Liver (tissue), 9 donors: Measurements from ENCODE around the gene RAB3C. TPM values are rescaled to one million over a fixed set of nuclear protein-coding genes. Genes with fewer than 3 reads are reported as not detected.

Experiments
- DNase-seq: peaks from one replicate; pipeline ENCODE4 v3.0.0-alpha.2; 2017; ENCODE audit warnings: low spot score
- H3K27ac ChIP-seq, 2 donors: one replicate each; pipeline ENCODE4 v1.7.0; 2013; ENCODE audit warnings: inconsistent platforms in 2 of 2, low read length in 2 of 2, control low read depth in 1 of 2, low read depth in 1 of 2, mild to moderate bottlenecking in 1 of 2
- H3K27me3 ChIP-seq, 4 donors: one replicate each; pipeline versions ENCODE4 v1.6.1 to v1.7.0; 2013; ENCODE audit warnings: low read length in 3 of 4, inconsistent platforms in 1 of 4, mild to moderate bottlenecking in 1 of 4, moderate library complexity in 1 of 4; ENCODE audit not compliant: control insufficient read depth in 4 of 4, insufficient read depth in 4 of 4
- H3K36me3 ChIP-seq, 4 donors: one replicate each; pipeline versions ENCODE4 v1.6.1 to v1.7.0; 2013; ENCODE audit warnings: low read length in 3 of 4, mild to moderate bottlenecking in 3 of 4, low read depth in 1 of 4, moderate library complexity in 1 of 4; ENCODE audit not compliant: control insufficient read depth in 4 of 4, insufficient read depth in 3 of 4
- H3K4me1 ChIP-seq, 4 donors: one replicate each; pipeline versions ENCODE4 v1.6.1 to v1.7.0; 2013; ENCODE audit warnings: low read length in 3 of 4, mild to moderate bottlenecking in 3 of 4, moderate library complexity in 1 of 4; ENCODE audit not compliant: control insufficient read depth in 4 of 4, insufficient read depth in 4 of 4
- H3K4me3 ChIP-seq, 3 donors: one replicate each; pipeline versions ENCODE4 v1.6.1 to v1.7.0; 2013; ENCODE audit warnings: low read length in 3 of 3, control low read depth in 1 of 3, low read depth in 1 of 3, mild to moderate bottlenecking in 1 of 3
- H3K9ac ChIP-seq, 2 donors: one replicate each; pipeline ENCODE4 v1.7.0; 2013; ENCODE audit warnings: low read length in 2 of 2, mild to moderate bottlenecking in 2 of 2, moderate library complexity in 2 of 2, control low read depth in 1 of 2, low read depth in 1 of 2
- H3K9me3 ChIP-seq, 4 donors: one replicate each; pipeline versions ENCODE4 v1.6.1 to v1.7.0; 2013; ENCODE audit warnings: low read length in 3 of 4; ENCODE audit not compliant: control insufficient read depth in 4 of 4
- CTCF ChIP-seq: fragments of 150-350 bp; IDR thresholded peaks from 2 replicates; pipeline ENCODE4 v1.5.1; 2017; ENCODE audit warnings: improper control_type of control experiment, low read depth, low read length; ENCODE audit not compliant: missing input control
- EGR1 ChIP-seq, 2 donors: IDR thresholded peaks; 2 replicates each; pipeline ENCODE4 v1.6.1; 2016 to 2018; ENCODE audit warnings: antibody characterized with exemption in 2 of 2, low read depth in 2 of 2
- FOXA1 ChIP-seq: IDR thresholded peaks from 2 replicates; pipeline ENCODE4 v1.6.1; 2016; ENCODE audit warnings: antibody characterized with exemption
- FOXA2 ChIP-seq: IDR thresholded peaks from 2 replicates; pipeline ENCODE4 v1.6.1; 2016; ENCODE audit warnings: antibody characterized with exemption
- GABPA ChIP-seq, 2 donors: IDR thresholded peaks in 1 of 2; conservative IDR thresholded peaks in 1 of 2; 2 replicates each; pipeline ENCODE4 v1.6.1; 2016; ENCODE audit warnings: antibody characterized with exemption in 2 of 2, mild to moderate bottlenecking in 1 of 2, moderate library complexity in 1 of 2
- HNF4A ChIP-seq, 2 donors: conservative IDR thresholded peaks; 2 replicates each; pipeline ENCODE4 v1.6.1; 2016; ENCODE audit warnings: antibody characterized with exemption in 2 of 2, mild to moderate bottlenecking in 2 of 2
- HNF4G ChIP-seq: IDR thresholded peaks from 2 replicates; pipeline ENCODE4 v1.6.1; 2016; ENCODE audit warnings: antibody characterized with exemption
- JUND ChIP-seq, 2 donors: IDR thresholded peaks; 2 replicates each; pipeline ENCODE4 v1.6.1; 2016; ENCODE audit warnings: antibody characterized with exemption in 2 of 2
- NR2F2 ChIP-seq: IDR thresholded peaks from 2 replicates; pipeline ENCODE4 v1.6.1; 2016; ENCODE audit warnings: antibody characterized with exemption
- RAD21 ChIP-seq, 2 donors: IDR thresholded peaks; 2 replicates each; pipeline ENCODE4 v1.6.1; 2016; ENCODE audit warnings: antibody characterized with exemption in 2 of 2, mild to moderate bottlenecking in 2 of 2
- REST ChIP-seq: IDR thresholded peaks from 2 replicates; pipeline ENCODE4 v1.6.1; 2016; ENCODE audit warnings: antibody characterized with exemption, mild to moderate bottlenecking
- RXRA ChIP-seq, 2 donors: IDR thresholded peaks; 2 replicates each; pipeline ENCODE4 v1.6.1; 2017 to 2018; ENCODE audit warnings: antibody characterized with exemption in 2 of 2, mild to moderate bottlenecking in 1 of 2
- SP1 ChIP-seq: IDR thresholded peaks from 2 replicates; pipeline ENCODE4 v1.6.1; 2018; ENCODE audit warnings: antibody characterized with exemption, mild to moderate bottlenecking
- TAF1 ChIP-seq: conservative IDR thresholded peaks from 2 replicates; pipeline ENCODE4 v1.6.1; 2016; ENCODE audit warnings: antibody characterized with exemption, mild to moderate bottlenecking
- YY1 ChIP-seq: IDR thresholded peaks from 2 replicates; pipeline ENCODE4 v1.6.1; 2016; ENCODE audit warnings: antibody characterized with exemption, mild to moderate bottlenecking
- ZBTB33 ChIP-seq: IDR thresholded peaks from 2 replicates; pipeline ENCODE4 v1.6.1; 2016; ENCODE audit warnings: antibody characterized with exemption
- WGBS: extraction: QIAGEN DNeasy Blood & Tissue Kit; methylation state at CpG from one replicate; pipeline ENCODE4 v1.1.7; 2013; 5-methylcytosine and 5-hydroxymethylcytosine counted together
- polyA plus RNA-seq, 2 donors: library from polyadenylated mRNA; stranded (reverse) in 1 of 2; unstranded in 1 of 2; fragments of 200-250 nt in 1 of 2; fragments of >200 nt in 1 of 2; fragmentation: Nextera tagmentation in 1 of 2; extraction: Ambion mirVana in 1 of 2; gene quantifications; one replicate each; pipeline versions ENCODE4 v1.2.1 to v1.2.3, GENCODE V29; 2013 to 2015
- total RNA-seq, 2 donors: library from RNA; depleted of rRNA; stranded (reverse); fragments of >200 nt; gene quantifications; one replicate each; pipeline ENCODE4 v1.2.3, GENCODE V29; 2014
- TF ChIP-seq, protein P1 (sequence below): IDR thresholded peaks from 2 replicates; pipeline ENCODE4 v1.6.1; 2016; ENCODE audit warnings: antibody characterized with exemption
- TF ChIP-seq, protein P2 (sequence below): IDR thresholded peaks from 2 replicates; pipeline ENCODE4 v1.6.1; 2016; ENCODE audit warnings: antibody characterized with exemption
- donor health status: healthy.
- donor health status: healthy.
- donor health status: healthy.
- donor health status: healthy.
- donor health status: healthy.

Gene RAB3C
- total and polyA plus RNA-seq, 4 donors, result 0.72 to 4.6 (median 1.3) TPM

DNA sequence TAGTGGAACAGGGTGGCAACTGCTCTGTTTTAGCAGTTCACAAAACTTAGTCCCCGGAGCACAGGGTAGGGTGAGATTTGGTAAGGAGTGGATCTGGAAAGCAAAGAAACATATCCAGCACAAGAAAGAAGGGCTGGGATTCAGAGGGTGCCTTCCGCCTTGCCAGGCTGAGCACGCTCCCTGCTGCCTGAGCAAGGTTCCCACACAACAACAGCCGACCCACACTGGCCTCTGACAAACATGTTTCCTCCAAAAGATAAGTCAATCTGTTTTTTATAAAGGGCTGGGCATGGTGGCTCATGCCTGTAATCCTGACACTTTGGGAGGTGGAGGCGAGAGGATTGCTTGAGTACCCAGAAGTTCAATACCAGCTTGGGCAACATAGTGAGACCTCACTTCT lies 45.8 kb downstream of the RAB3C start (continued):
- TF ChIP-seq NR2F2, result no peak
- TF ChIP-seq RXRA (IDR thresholded peaks at IDR 0.05), result no peak
- TF ChIP-seq HNF4G, result no peak
- no peak for TF ChIP-seq FOXA2
- TF ChIP-seq JUND (IDR thresholded peaks at IDR 0.05), result no peak

DNA sequence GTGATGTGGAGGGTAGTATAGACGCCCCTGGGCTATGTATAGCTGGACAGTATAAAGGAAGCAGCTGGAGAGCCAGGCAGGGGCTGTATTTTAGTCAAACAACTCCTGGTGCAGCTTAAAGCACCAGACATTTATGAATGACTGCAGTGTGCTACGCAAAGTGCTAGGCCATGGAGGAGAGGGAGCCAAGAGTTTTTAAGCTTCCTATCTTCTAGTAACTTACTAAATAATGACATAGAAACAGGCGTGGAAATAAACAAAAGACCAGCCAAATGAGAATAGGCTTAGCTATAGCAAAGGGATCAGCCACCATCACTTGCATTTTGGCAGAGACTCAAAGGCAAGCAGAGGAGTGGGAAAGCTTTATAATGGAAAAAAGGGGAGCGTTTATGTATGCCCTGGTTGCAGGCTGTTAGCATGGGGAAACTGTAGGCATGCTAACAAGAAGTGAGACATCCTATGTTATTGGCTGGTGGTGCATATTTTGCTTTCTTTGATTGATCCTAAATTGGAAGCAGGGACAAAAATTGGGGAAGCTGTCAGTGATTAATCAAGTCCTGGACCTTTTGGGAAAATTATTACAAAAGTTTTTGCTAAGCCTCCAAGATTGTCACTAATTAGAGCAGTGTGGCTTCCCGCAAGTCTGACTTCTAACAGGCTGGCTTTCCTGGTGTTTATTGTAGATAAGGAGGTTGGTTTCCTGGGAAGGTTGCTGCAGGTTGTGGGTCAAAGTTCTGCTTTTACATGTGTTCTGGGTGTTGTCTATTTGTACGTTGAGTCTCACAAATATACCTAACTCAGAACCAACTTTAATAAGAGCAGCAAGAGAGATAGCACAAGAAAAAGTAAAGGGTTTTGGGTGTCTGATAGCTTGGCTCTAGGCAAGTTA lies 46.6 kb downstream of the RAB3C start:
- H3K27me3 ChIP-seq, result no peaks in the 10 kb centered on the region
- TF ChIP-seq, protein P1, sequence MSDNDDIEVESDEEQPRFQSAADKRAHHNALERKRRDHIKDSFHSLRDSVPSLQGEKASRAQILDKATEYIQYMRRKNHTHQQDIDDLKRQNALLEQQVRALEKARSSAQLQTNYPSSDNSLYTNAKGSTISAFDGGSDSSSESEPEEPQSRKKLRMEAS, result peak; percentile 83
- TF ChIP-seq EGR1 (IDR thresholded peaks at IDR 0.05; ENCODE audit: low read depth in 2 of 2) (peak in 1 of 2 donors; percentile 25), RXRA (IDR thresholded peaks at IDR 0.05) (peak; percentile 86), JUND (IDR thresholded peaks at IDR 0.05) (peak; percentile 70 to 81), GABPA (IDR thresholded peaks at IDR 0.05 in 1 of 2, conservative IDR thresholded peaks at IDR 0.05 in 1 of 2) (no peak), HNF4A (conservative IDR thresholded peaks at IDR 0.05) (peak; percentile 92), SP1 (peak; percentile 96), NR2F2 (peak; percentile 80), FOXA1 (no peak), YY1 (no peak), CTCF (no peak), TAF1 (no peak), FOXA2 (peak; percentile 80), ZBTB33 (peak; percentile 59), HNF4G (peak; percentile 69), RAD21 (IDR thresholded peaks at IDR 0.05) (peak; percentile 48), REST (peak; percentile 72)
- TF ChIP-seq, protein P2, sequence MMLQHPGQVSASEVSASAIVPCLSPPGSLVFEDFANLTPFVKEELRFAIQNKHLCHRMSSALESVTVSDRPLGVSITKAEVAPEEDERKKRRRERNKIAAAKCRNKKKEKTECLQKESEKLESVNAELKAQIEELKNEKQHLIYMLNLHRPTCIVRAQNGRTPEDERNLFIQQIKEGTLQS, result no peak
- H3K9me3 ChIP-seq, result no peaks in the 10 kb centered on the region
- DNase-seq, result no peak
- H3K36me3 ChIP-seq, result no peaks in the 10 kb centered on the region
- H3K27ac ChIP-seq, result peak overlapping the region; percentile 73 to 86
- no peak overlapping the region for H3K4me3 ChIP-seq
- H3K4me1 ChIP-seq, result peaks cover under 1 to 10% (median 9%) of the 10 kb centered on the region in 4 donors
- WGBS, result 32% methylated on average over 6 of the region's 6 CpGs
- H3K9ac ChIP-seq, result no peak overlapping the region
